OCI-M2 (cell line): ENCODE measurements around the gene SHC1.

ENCODE experiments used
- DNase-seq: peaks from one replicate; lab custom pipeline; 2025; ENCODE audit not compliant: unreplicated experiment; lab: John Stamatoyannopoulos, UW

The SHC1 gene

DNA sequence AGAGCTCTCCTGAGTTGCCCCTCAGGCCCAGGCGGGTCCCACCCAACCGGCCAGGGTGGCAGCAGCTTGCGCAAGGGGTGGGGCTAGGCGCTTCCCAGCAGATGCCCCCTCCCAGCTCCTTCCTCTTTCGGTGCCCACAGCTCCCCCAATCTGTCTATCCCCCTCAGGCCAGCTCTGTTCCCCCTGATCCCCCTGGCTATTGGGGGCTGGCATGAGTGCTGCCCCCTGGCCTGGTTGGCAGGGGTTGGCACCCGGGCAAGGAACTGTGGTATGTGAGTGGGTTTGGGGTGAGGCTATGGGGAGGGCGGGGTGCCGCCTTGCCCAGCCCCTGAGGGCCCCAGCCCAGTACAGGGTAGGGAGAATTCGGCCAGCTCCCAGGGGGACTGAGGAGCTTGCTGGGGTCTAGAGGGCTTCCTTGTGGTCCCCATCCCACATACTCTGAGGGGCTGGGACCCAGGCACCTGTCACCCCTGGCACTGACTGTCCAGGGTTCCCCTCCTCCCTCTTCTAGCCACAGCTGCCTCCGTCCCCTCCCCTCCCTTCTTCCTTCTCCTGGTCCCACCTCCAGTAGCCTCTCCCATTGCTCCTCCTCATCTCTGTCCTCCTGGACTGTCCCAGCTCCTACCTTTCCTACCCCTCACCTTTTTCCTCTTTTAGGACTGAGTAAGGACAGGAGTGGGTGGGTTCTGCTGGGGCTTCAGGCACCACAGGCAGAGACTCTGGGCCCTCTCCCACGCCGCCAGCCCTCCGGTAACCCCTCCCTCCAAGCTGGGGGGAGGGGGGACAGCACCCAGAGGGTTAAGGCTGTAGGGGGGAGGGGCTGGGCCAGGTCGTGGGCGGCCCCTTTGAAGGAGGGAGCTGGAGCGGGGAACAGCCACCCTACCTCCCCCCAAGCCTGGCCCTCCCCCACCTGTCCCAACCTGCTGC is 37.7 kb upstream of the SHC1 start:
- DNase-seq = no peak

DNA sequence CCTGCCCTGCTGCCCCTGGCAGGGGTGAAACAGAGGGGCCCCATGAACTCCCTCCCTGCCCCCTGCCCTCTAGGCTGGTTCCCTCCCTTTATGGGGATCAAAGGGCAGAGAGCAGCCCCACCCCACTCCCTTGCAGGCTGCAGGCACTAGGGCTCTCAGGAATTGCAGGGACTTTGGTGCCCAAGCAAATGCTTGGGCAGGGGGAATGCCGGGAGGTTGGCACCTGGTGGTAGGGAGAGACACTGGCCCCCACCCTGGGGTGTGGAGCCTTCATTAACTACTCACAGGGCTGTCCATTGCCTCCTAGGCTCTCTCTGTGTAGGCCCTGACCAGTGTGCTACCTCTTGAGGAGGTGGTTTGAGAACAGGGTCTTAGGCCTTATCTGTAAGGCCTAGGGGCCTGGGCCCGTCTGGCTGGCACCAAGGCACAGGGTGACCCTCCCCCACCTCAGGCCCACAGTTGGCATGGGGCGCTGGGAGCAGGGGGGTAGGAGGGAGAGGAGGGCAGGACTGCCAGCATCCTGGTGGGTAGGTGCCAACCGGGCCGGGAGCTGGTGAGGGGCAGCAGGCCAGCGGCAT is 36.8 kb upstream of the SHC1 start:
- no peak for DNase-seq

DNA sequence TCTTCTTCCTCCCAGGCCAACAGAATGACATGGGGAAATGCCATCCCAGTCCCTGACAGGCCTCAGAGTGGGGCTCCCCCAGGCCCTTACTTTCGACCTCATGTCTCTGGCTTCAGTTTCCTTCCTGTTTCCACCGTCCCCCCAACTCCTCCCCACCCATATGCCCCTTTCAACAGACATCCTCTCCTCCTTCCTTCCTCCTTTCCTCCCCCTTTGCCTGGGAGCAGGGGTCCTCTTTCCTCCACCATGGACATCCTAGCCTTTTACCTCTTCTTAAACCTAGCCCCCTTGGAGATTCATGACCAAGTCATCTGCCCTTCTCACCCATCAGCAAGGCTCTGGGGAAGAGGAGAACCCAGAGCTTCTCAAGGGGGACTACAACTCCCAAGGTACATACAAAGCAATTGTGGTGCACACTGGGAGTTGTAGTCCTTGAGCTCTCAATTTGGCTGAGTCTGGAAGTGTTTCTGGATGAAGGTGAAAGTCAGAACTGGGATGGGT is 36.1 kb upstream of the SHC1 start:
- DNase-seq = no peak

DNA sequence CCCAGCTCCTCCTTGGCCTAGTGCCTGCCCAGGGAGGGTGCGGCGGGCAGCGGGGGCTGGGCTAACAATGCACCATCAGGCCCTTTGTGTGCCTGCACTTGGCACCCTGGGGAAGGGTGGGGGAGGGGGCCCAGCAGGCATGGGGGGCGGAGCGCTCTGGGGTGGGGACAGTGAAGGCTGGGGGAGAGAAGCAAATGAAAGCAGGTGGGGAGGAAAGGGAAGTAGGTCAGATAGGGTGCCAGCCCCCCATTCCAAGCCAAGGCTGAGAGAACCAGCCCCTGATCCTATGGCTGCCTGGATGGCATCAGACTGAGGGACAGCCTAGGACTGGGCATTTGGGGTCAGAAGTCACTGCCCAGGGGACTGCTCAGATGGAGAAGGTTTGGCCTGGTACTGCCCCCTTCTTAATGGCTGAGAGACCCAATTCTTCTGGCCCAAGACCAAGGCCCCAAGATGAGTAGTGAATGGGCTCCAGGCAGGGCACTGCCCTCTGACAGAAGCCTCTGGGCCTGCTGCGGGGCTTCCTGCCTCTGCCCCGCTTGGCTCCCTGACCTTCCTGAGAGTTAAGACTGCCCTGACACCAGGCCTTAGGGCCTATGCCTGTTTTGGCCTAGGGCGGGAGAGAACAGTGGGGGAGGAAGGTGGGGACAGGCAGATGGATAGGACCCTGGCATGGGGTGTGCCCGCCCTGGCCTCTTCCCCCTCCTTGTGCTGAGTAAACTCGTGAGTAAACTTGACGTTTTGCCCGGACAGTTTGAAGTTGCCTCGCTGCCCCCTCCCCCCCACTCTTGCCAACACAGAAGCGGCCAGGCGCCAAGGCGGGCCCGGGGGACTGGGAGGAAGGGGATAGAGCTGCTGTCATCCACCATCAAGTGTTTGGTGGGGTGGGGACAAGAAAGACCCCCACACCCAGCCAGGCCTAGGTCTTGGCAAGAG is 34.8 kb upstream of the SHC1 start:
- no peak for DNase-seq

DNA sequence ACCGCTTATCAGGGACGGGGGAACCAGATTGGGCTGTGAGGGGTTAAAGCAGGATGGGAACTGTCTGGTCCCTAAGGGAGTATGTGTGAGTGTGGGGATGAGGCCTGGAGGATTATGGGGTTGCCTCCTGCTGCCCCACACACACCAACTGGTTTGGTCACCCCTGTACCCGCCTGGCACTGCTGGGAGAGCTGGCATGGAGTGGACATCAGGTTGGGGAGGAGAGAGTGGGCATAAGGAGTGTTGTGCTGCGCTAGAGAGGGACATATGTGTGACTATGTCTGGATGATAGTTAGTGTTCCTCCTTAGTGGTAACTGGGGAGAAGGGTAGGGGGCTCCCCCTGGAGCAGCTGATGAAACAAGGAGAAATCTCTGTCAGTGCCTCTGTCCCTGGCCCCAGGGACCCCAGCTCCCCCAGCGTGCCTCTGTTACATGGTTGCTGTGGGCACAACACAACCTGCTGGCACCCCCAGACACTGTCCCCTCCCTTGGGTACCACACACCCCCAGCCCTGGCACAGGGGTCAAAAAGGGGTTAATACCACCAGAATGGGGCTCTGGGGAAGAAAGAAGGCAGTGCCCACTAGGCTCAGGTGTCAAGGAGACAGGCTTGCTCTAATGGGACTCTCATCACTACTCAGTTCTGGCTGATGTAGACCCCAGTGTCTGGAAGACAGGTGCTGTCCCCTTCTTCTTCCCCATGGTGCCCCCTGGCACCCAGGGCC is 34.0 kb upstream of the SHC1 start:
- DNase-seq = no peak

DNA sequence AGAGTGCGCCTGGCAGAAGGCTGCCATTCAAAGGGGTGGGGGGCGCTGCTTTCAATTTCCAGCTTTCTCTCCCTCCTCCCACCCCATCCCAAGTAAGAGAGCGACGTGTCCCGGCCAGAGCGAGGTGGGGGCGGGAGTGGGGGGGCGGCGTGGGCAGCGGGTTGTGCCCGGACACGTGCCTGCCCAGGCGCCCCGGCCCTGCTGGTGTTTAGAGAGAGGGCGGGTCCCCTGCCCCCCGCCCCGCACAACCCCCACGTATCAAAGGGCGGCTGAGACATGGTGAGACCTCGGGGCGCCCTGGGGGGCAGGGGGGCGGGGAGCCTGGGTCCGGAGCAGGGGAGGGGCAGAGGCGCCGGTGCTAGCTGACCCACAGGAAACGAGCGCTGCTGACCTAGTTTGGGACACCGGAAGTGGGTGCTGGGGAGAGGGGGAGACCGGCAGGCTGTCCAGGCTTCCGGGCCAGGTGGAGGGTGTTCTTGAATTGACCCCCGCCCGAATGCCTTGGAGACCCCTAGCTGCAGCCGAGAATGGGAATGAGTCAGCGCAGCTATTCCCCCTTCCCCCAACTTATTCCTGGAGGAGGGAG is 33.3 kb upstream of the SHC1 start:
- no peak for DNase-seq

DNA sequence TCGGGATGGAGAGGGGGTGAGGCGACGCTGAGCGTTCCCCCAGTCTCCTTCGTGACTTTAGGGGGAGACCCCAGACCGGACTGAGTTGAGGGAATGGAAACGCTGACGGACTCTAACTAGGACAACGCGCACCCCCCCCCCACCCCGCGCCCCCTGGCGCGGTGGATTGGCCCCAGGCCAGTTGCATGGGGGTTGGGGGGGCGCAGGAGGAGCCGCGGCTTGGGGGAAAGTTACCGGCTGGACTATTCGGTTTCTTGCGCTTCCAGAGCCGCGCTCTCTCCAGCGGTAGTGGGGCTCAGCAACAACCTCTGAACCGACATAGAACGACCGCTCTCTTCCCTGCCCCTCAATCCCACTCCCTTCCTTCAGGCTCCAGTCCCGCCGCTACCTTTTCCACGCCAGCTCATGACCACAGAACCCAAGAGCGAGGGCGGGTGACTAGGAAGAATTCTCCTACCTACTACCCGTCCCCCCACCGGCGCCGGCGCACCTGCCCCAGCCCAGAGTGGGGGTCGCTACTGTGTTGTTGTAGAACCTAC is 32.7 kb upstream of the SHC1 start:
- DNase-seq = peak; percentile 34

DNA sequence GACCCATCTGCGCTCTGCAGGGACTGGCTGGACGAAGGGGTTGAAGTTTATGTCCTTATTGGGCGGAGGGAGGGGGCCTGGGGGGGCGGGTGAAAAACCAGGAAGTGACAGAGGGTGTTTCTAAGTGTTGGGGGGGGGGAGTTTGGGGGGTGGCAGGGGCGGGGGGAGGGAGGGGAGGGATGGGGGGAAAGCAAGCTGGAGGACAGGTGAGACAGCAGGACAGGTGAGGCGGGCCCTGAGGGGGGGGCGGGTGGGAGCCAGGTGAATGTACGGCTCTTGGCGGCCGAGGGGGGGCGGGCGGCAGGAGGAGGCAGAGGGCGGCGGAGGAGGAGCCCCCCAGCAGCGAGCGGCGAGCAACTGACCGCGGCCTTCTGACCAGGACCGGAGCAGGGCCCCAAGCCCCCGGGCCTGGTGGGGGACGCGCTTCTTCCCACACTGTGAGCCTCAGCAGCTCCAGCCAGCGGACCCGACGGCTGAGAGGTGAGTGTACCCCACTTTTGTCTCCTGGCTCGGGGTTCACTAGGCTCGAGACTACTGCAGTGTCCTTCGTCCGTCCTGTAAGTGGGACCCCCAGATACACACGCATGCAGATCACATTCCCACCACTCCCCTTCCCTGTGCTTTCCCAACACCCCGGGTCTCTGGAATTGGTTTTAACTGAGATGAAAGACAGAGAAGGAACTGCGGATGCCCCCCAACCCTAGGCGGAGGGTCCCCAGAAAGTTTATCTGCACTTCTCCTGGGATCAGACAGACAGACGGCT is 32.1 kb upstream of the SHC1 start, which contains the start of gene ZBTB7B:
ZBTB7B (plus strand) TSS at position 339 of the 763 bp plus-strand sequence. CDS start 11,859 bp downstream, outside the sequence.
- no peak for DNase-seq

DNA sequence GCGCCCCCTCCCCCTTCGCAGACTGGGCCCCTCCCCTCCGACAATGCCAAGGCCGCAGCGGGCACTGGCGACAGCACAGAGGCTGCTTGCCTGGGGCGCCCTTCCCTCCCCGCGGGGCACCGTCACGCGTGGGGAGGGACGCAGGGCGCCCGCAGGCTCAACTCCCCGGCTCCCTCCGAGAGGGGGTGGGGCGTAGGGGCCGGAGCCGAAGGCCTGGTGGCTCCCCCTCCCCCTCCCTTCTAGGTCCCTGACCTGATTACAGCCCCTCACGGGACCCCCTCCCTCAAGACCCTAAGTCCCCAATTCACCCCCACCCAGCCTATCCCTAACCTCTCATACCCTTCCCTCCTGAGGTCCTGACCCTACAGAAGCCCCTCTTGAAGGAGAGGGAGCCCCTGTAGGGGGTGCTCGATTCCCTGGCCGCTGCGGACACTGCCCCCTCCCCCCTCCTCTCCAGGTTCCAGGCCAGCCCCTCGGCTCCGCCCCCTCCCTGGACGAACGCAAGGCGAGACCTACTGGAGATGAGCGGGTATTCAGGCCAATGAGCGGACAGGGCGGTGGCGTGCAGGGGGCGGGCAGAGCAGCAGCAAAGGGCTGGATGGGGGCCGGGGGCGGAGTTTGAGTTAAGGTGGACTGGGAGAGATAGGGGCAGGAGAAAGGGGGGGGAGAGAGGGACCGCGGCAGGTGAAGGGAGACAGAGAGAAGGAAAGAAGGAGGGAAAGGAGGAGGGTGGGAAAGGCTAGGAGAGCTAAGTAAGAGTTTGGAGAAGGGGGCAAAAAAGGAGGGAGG is 31.3 kb upstream of the SHC1 start:
- peak; percentile 64 for DNase-seq

DNA sequence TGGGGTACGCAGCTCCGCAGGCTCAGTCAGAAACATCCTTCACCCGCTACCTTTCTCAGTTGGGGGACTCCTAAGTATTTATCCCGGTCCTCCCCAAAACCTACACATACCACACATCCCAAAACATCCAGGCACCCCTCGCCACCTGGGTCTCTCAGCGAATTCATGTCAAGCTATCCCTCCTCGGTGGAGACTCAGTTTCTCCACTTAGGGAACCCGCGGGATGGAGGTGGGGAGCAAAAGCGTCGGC is 30.8 kb upstream of the SHC1 start:
- no peak for DNase-seq

DNA sequence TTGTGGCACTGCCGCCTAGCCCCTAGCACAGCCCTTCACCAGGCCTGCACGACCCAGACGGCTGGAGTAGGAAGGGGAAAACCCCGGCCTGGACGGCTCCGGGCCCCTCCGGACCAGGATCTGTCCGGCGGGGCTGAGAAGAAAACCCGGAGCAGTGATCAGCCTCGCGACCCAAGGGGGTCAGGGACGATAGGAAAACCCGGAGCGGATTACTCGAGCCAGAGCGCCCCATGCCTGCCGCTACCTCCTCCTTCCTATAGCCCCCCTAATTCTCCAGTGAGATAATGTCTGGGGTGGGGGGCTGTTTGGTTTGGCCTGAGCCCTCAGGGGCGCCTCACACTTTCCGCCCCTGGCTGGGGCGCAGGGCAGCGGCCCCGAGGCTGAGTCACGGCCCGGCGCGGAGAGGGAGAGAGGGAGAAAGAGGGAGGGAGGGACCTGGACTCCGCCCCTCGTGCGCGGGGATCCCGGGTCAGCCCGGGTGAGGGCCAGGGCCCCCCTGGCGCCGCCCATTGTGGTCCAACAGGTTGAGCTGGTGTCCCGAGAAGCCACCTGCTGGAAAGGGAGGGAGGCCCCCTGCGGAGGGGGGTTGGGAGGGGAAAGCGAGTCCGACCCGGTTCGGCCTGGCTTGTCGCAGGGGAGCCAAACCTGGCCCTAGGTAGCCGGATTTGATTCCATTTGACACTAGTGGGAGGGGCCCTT is 30.3 kb upstream of the SHC1 start:
- peak; percentile 72 for DNase-seq

DNA sequence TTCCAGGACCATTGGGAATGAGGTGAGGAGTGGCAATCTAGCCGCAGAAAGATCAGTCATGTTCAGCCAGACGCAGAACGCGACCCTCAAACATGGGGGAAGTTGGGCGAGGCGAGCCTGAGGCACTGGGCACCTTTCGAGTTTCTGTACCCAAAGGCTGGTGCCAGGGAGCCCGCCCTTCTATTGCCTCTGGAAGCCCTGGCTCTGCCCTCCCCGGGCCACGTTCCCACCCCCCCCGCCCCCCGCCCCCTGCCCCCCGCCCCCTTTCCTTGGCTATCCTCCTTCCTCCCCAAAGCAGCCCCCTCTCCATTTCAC is 29.8 kb upstream of the SHC1 start:
- DNase-seq = no peak

DNA sequence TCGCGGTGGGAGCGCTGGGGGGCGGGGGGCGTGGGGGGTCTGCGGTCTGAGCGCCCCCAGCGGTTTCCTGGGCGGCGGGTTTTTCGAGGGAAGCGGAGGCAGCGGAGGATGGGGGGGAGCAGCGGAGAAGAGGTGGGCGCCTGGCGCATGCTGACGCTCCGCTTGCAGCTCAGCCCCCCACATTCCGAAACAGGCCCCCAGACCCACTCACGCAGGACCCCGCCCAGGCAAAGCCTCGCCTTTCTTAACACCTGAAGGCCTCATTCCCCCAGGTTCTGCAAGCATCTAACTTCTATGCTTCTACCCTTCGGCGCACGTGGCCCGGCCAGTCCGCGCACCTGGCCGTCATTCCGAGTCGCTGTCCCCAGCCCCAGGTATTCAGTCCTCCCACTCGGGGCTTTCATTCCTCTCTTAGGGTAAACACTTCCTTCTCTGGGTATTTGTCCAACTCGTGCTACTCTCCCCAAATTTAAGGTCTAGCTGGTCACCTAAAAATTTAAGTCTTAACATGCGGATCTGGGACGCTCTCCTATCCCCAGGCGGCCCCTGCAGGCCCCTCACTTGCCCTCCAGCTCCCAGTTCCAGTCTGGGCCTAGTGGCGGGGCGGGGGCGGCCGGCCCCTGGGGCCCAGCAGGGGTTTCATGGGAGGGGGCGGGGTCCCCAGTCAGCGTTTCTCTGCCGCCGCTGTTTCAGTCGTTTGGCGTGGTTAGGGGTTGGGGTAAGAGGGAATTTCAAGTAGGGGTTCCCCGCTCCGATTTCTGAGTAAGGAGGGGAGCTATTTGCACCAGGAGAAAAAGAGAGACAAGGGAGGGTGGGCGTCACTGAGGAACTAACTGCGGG is 29.2 kb upstream of the SHC1 start:
- peak; percentile 9 for DNase-seq

DNA sequence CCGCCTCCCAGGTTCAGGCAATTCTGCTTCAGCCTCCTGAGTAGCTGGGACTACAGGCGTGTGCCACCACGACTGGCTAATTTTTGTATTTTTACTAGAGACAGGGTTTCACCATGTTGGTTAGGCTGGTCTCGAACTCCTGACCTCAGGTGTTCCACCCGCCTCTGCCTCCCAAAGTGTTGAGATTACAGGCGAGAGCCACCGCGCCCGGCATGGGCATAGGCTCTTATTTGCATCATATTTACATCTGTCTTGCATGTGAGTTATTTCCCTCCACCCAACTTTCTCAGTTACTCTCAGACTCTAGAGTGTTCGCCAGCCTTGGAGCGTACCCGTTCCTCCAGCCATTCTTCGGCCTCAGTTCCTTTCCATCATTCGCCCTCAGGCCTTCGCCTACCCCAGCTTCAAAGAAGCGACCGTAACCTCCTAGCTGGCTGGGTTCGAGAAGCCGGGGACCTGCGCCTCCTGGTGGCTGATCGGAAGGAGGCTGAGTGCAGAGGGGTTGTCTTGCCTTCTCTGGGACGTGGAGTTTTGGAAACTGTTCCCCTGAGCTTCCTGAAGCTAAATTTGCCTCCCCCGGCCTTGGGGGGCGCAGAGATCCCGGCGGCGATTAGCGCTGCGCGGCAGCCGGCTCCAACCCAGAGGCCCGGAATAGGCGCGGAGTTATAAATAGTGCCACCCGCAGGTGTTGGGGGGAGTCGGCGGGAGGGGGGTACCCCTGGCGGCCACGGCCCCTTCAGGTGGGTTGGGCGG is 28.4 kb upstream of the SHC1 start:
- DNase-seq = peak; percentile 31

DNA sequence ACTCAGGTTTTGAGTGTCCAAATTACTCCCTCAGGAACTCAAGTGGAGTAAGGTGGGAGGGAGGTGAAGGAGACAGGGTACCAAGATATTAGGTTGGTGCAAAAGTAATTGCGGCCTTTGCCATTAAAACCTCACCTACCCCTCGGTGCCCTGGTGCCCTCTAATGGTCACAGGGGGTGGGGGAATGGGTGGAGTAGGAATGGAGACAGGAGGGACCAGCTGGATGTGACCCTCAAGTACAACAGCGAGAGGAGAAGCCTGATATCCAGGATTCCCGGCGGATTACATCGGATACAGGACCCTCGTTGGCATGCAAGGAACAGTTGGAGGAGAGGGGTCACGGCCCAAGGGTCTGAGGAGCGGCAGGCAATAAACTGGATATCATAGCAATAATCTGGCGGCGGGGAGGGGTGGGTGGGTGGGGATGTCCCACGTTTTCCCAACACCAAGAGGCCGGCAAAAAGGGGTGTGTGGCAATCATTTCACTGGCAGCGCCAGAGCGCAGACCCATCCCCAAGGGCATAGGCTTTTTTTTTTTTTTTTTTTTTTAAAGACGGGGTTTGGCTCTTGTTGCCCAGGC is 27.7 kb upstream of the SHC1 start:
- DNase-seq = no peak

DNA sequence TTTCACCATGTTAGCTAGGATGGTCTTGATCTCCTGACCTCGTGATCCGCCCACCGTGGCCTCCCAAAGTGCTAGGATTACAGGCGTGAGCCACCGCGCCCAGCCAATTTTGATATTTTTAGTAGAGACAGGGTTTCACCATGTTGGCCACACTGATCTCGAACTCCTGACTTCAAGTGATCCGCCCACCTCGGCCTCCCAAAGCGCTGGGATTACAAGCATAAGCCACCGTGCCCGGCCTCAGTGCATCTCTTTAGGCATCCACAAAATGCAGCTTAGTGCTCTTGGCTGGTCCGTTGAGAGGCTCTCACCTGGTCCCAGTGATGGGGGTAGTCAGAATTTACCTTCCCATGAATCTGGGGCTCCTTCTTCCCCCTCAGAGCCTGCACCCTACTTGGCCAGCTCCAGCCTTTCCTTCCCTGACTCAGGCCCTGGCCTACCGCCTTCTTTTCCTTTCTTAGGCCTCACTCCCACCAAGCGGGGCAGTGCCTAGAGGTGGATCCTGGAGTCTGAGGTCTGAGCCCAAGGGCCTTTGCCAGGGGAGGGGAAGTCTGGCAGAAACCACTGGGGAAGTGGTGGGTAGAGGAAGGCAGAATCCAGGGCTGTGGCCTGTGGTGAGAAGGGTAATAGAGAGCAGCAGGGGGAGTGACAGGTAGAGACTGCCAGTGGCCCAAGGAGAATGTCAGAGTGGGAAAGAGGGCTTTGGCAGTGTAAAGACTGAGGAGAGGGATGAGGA is 26.6 kb upstream of the SHC1 start:
- DNase-seq = no peak
